ENCODE results near the gene IL1A. TPM values are rescaled to one million over a fixed set of nuclear protein-coding genes. Genes with fewer than 3 reads are reported as not detected.

The IL1A gene
- total and polyA plus RNA-seq, 2 donors (not counting 3 experiments of a cell fraction or from before 2014, with no cell fraction given): 0.29 to 1.4 TPM

DNA sequence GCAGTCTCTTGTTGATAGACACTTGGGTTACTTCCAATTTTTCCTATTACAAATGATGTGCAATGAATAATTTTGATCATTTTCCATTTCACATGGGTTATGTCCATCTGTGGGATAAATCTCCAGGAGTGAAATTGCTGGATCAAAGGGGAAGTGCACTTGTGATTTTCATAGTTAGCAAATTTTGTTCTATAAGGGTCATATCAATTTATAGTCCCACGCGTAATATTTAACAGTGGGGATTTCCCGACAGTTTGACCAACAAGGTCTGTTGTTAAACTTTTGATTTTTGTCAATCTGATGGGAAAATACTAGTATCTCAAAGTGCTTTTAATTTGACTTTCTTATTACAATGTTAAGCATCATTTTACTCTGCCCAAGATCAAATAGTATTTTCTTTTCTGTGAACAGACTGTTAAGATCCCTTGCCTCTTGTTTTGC lies 44.0 kb upstream of the IL1A start:
- H3K9ac ChIP-seq (replicated peaks; ENCODE audit: extremely low read depth, insufficient read depth, low read length): no peak overlapping the region
- dilution Hi-C loops (cut with MboI; ENCODE audit: extremely low pct_ligation_motif_present, low sequenced_read_pairs): no loop called here
- H2AFZ ChIP-seq (ENCODE audit: low read depth, low read length): no peak overlapping the region
- DNase-seq (ENCODE audit: low read depth, low spot score) (no peak), FAIRE-seq (no peak)
- TF ChIP-seq, protein P1, sequence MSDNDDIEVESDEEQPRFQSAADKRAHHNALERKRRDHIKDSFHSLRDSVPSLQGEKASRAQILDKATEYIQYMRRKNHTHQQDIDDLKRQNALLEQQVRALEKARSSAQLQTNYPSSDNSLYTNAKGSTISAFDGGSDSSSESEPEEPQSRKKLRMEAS (IDR thresholded peaks at IDR 0.05; ENCODE audit: insufficient read depth, insufficient read length): no peak
- TF ChIP-seq JUN (IDR thresholded peaks at IDR 0.05; ENCODE audit: borderline replicate concordance, insufficient read depth, insufficient read length, low read depth): no peak
- no peak for TF ChIP-seq GATA2 (IDR thresholded peaks at IDR 0.05; ENCODE audit: insufficient read depth, insufficient read length, low read depth, low read length)
- TF ChIP-seq MYC (IDR thresholded peaks at IDR 0.05; ENCODE audit: low read depth, low read length): no peak
- no peak for TF ChIP-seq POLR2AphosphoS5 (IDR thresholded peaks at IDR 0.05; ENCODE audit: insufficient read depth, low read depth, low read length)
- TF ChIP-seq FOS (IDR thresholded peaks at IDR 0.05; ENCODE audit: borderline replicate concordance, insufficient read depth, low read length): no peak
- TF ChIP-seq, protein P2, sequence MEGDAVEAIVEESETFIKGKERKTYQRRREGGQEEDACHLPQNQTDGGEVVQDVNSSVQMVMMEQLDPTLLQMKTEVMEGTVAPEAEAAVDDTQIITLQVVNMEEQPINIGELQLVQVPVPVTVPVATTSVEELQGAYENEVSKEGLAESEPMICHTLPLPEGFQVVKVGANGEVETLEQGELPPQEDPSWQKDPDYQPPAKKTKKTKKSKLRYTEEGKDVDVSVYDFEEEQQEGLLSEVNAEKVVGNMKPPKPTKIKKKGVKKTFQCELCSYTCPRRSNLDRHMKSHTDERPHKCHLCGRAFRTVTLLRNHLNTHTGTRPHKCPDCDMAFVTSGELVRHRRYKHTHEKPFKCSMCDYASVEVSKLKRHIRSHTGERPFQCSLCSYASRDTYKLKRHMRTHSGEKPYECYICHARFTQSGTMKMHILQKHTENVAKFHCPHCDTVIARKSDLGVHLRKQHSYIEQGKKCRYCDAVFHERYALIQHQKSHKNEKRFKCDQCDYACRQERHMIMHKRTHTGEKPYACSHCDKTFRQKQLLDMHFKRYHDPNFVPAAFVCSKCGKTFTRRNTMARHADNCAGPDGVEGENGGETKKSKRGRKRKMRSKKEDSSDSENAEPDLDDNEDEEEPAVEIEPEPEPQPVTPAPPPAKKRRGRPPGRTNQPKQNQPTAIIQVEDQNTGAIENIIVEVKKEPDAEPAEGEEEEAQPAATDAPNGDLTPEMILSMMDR (IDR thresholded peaks at IDR 0.05; ENCODE audit: extremely low read depth in 1 of 2, insufficient read depth in 1 of 2, low read depth in 1 of 2, low read length in 2 of 2): no peak
- no peak for TF ChIP-seq POLR2A (IDR thresholded peaks at IDR 0.05; ENCODE audit: low read depth, low read length)
- TF ChIP-seq EZH2 (IDR thresholded peaks at IDR 0.05; ENCODE audit: borderline replicate concordance, low read depth, low read length, severe bottlenecking): no peak
- no peaks in the 10 kb centered on the region for H3K9me3 ChIP-seq (replicated peaks; ENCODE audit: control insufficient read depth, insufficient read depth, low read length)
- no peaks in the 10 kb centered on the region for H3K36me3 ChIP-seq (ENCODE audit: control insufficient read depth in 2 of 2, extremely low read depth in 1 of 2, insufficient read depth in 2 of 2, low read length in 2 of 2)
- ChIA-PET CTCF (no interaction called here), POLR2A (no interaction called here)
- H3K27me3 ChIP-seq (ENCODE audit: control insufficient read depth in 2 of 2, insufficient read depth in 2 of 2, low read length in 2 of 2): no peaks in the 10 kb centered on the region
- peaks cover 20% of the 10 kb centered on the region for H3K4me1 ChIP-seq (ENCODE audit: control insufficient read depth, extremely low read depth, insufficient read depth, low read length)
- H3K4me3 ChIP-seq (replicated peaks in 1 of 3; ENCODE audit: insufficient read depth in 1 of 3, low read depth in 1 of 3, low read length in 3 of 3): no peak overlapping the region
- intact Hi-C loops (cut with micrococcal nuclease): no loop called here
- no peaks in the 10 kb centered on the region for H3K9me1 ChIP-seq (replicated peaks; ENCODE audit: control insufficient read depth, extremely low read depth, insufficient read depth, low read length)
- no peaks in the 10 kb centered on the region for H3K79me2 ChIP-seq (ENCODE audit: control insufficient read depth, insufficient read depth, low read length)
- no peak overlapping the region for H3K4me2 ChIP-seq (ENCODE audit: insufficient read depth, low read length)
- H3K27ac ChIP-seq (ENCODE audit: insufficient read depth, low read depth, low read length): no peak overlapping the region
- H4K20me1 ChIP-seq (replicated peaks; ENCODE audit: control insufficient read depth, extremely low read depth, insufficient read depth, low read length): no peaks in the 10 kb centered on the region
- no TSS peak for BruUV-seq (replicated peaks)

All from endothelial cell of umbilical vein (primary cell).